ENCODE measurements around the gene CBX1. TPM values are rescaled to one million over a fixed set of nuclear protein-coding genes. Genes with fewer than 3 reads are reported as not detected.

Gene CBX1
- polyA plus RNA-seq, 2 of the 4 experiments (the other 2 are of a cell fraction) = 84.4 to 173 TPM

GRCh38 chr17:48051706-48052486 is 49.4 kb downstream of the CBX1 start:
- ChIA-PET CTCF (interaction anchor here (10.4 to 46.6 kb wide), 3 partner anchors 4 to 25 kb away, joined by 114 to 1398 read pairs (median 1398); partner anchors contain the start of genes COPZ2 and NFE2L1), POLR2A (no interaction called here)
- DNase-seq (ENCODE audit: low read depth in 1 of 2, low spot score in 1 of 2) (peak in 1 of 2 experiments; percentile 52), ATAC-seq (no peak), FAIRE-seq (no peak)
- Histone ChIP-seq H3K4me1 (peaks cover 76% of the 10 kb centered on the region), H3K9me3 (no peaks in the 10 kb centered on the region), H3K27ac (peak overlapping the region; percentile 90 to 95; a peak in 4 of 6 replicates), H3K4me3 (no peak overlapping the region), H3K4me2 (peak overlapping the region; percentile 94)
- TF ChIP-seq, protein P1, sequence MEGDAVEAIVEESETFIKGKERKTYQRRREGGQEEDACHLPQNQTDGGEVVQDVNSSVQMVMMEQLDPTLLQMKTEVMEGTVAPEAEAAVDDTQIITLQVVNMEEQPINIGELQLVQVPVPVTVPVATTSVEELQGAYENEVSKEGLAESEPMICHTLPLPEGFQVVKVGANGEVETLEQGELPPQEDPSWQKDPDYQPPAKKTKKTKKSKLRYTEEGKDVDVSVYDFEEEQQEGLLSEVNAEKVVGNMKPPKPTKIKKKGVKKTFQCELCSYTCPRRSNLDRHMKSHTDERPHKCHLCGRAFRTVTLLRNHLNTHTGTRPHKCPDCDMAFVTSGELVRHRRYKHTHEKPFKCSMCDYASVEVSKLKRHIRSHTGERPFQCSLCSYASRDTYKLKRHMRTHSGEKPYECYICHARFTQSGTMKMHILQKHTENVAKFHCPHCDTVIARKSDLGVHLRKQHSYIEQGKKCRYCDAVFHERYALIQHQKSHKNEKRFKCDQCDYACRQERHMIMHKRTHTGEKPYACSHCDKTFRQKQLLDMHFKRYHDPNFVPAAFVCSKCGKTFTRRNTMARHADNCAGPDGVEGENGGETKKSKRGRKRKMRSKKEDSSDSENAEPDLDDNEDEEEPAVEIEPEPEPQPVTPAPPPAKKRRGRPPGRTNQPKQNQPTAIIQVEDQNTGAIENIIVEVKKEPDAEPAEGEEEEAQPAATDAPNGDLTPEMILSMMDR (IDR thresholded peaks at IDR 0.05) = no peak
- 71% methylated on average over 5 of the region's 5 CpGs for WGBS (ENCODE audit: missing lambda C conversion rate)

DNA sequence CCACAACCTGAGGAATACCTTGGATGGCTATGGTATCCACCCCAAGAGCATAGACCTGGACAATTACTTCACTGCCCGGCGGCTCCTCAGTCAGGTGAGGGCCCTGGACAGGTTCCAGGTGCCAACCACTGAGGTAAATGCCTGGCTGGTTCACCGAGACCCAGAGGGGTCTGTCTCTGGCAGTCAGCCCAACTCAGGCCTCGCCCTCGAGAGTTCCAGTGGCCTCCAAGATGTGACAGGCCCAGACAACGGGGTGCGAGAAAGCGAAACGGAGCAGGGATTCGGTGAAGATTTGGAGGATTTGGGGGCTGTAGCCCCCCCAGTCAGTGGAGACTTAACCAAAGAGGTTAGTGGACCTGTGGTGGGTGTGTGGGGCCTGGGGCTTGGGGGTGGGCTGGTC is 50.0 kb downstream of the CBX1 start:
- ATAC-seq (no peak), FAIRE-seq (no peak), DNase-seq (ENCODE audit: low read depth in 1 of 2, low spot score in 1 of 2) (no peak)
- CTCF ChIA-PET = interaction anchor here (10.4 to 46.6 kb wide), 2 partner anchors 18 to 25 kb away, joined by 114 to 1398 read pairs; no protein-coding TSS in a partner anchor
- TF ChIP-seq JUN (IDR thresholded peaks at IDR 0.05) (0 out of 5 replicates have a peak, but pooled peaks of 1 of the 2 experiments have one; percentile 27), CBX8 (IDR thresholded peaks at IDR 0.05) (no peak)
- POLR2A ChIA-PET = no interaction called here
- Histone ChIP-seq H3K9me3 (no peaks in the 10 kb centered on the region), H3K27ac (peak overlapping the region; percentile 90 to 95; a peak in 4 of 6 replicates), H3K4me2 (peak overlapping the region; percentile 94), H3K4me1 (peaks cover 78% of the 10 kb centered on the region), H3K4me3 (no peak overlapping the region)
- WGBS (ENCODE audit: missing lambda C conversion rate) = 92% methylated on average over 10 of the region's 10 CpGs

- CTCF ChIA-PET = interaction anchor here (1.0 to 46.6 kb wide), 11 partner anchors 13 to 127 kb away, joined by 3 to 1398 read pairs (median 6); partner anchors contain the start of gene COPZ2
- under 1% methylated on average over 36 of the region's 53 CpGs for WGBS (ENCODE audit: missing lambda C conversion rate)
- POLR2A ChIA-PET = interaction anchor here (0.5 to 6.7 kb wide), 31 partner anchors 9 to 588 kb away, joined by 3 to 59 read pairs (median 7); partner anchors contain the start of genes CBX1, CDK5RAP3, HOXB9 and LRRC46
- ATAC-seq (peak; percentile 78 to 89), FAIRE-seq (no peak), DNase-seq (ENCODE audit: low read depth in 1 of 2, low spot score in 1 of 2) (peak; percentile 86 to 97)
- H3K27ac ChIP-seq = peak overlapping the region; percentile 95 to 99
- peak overlapping the region; percentile 94 for H3K4me2 ChIP-seq
- peak overlapping the region; percentile 79 for H3K4me3 ChIP-seq
- H3K9me3 ChIP-seq = no peaks in the 10 kb centered on the region
- H3K4me1 ChIP-seq = peaks cover 59% of the 10 kb centered on the region
- TF ChIP-seq FOXS1 (CRISPR knock-in tag; IDR thresholded peaks at IDR 0.05) = no peak
- no peak for TF ChIP-seq FOSB (CRISPR knock-in tag; IDR thresholded peaks at IDR 0.05)
- no peak for TF ChIP-seq HEYL (CRISPR knock-in tag; IDR thresholded peaks at IDR 0.05)
- TF ChIP-seq, protein P2, sequence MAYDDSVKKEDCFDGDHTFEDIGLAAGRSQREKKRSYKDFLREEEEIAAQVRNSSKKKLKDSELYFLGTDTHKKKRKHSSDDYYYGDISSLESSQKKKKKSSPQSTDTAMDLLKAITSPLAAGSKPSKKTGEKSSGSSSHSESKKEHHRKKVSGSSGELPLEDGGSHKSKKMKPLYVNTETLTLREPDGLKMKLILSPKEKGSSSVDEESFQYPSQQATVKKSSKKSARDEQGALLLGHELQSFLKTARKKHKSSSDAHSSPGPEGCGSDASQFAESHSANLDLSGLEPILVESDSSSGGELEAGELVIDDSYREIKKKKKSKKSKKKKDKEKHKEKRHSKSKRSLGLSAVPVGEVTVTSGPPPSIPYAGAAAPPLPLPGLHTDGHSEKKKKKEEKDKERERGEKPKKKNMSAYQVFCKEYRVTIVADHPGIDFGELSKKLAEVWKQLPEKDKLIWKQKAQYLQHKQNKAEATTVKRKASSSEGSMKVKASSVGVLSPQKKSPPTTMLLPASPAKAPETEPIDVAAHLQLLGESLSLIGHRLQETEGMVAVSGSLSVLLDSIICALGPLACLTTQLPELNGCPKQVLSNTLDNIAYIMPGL (CRISPR knock-in tag; IDR thresholded peaks at IDR 0.05; ENCODE audit: borderline replicate concordance) = peak; percentile 90; the same call in 1 of the 2 replicates
- TF ChIP-seq TFCP2L1 (CRISPR knock-in tag; IDR thresholded peaks at IDR 0.05) = peak; percentile 95
- no peak for TF ChIP-seq CHD2 (IDR thresholded peaks at IDR 0.05; ENCODE audit: low read length, partially characterized antibody)
- no peak for TF ChIP-seq REST (IDR thresholded peaks at IDR 0.05)
- TF ChIP-seq ZC3H11A (IDR thresholded peaks at IDR 0.05) = no peak
- no peak for TF ChIP-seq ZNF302 (CRISPR knock-in tag; IDR thresholded peaks at IDR 0.05)
- no peak for TF ChIP-seq RARB (CRISPR knock-in tag; IDR thresholded peaks at IDR 0.05)
- TF ChIP-seq RFX5 (IDR thresholded peaks at IDR 0.05) = no peak
- TF ChIP-seq CBX2 (IDR thresholded peaks at IDR 0.05; ENCODE audit: borderline replicate concordance, low read depth) = no peak
- no peak for TF ChIP-seq MAZ (IDR thresholded peaks at IDR 0.05; ENCODE audit: borderline replicate concordance, low read depth, low read length)
- TF ChIP-seq, protein P1 (IDR thresholded peaks at IDR 0.05) = no peak
- TF ChIP-seq CBX8 (IDR thresholded peaks at IDR 0.05) = no peak
- TF ChIP-seq ZFP36 (IDR thresholded peaks at IDR 0.05; ENCODE audit: borderline replicate concordance, partially characterized antibody) = no peak
- no peak for TF ChIP-seq EP300 (IDR thresholded peaks at IDR 0.05)
These were observed 52.7 kb downstream of the CBX1 start for GRCh38 chr17:48048384-48049126.

Data from A549 (cell line).